RWPE2 (cell line): ENCODE results near the gene CHRD.

ENCODE experiments used
- ATAC-seq: fragments of 200-7000 bp; cut with Tn5 transposase; 3 replicates; pipeline ENCODE4 v1.9.1; 2021; ENCODE audit warnings: low read depth
- DNase-seq: peaks from one replicate; pipeline ENCODE4 v3.0.0-alpha.2; 2020; ENCODE audit warnings: low spot score
- H3K27ac ChIP-seq: fragments of 450-650 bp; 2 replicates; pipeline ENCODE4 v1.5.1; 2017; ENCODE audit warnings: mild to moderate bottlenecking; ENCODE audit not compliant: poor library complexity, severe bottlenecking
- H3K27me3 ChIP-seq: fragments of 250-450 bp; sonication (Bioruptor Pico); 2 replicates; pipeline ENCODE4 v1.5.1; 2021; ENCODE audit warnings: mild to moderate bottlenecking, moderate library complexity; ENCODE audit not compliant: insufficient read depth, poor library complexity, severe bottlenecking
- H3K36me3 ChIP-seq: fragments of 250-450 bp; sonication (Bioruptor Pico); 2 replicates; pipeline ENCODE4 v1.5.1; 2020; ENCODE audit warnings: low read depth, mild to moderate bottlenecking, moderate library complexity
- H3K4me1 ChIP-seq: fragments of 250-450 bp; sonication (Bioruptor Pico); 2 replicates; pipeline ENCODE4 v1.5.1; 2021; ENCODE audit warnings: mild to moderate bottlenecking, moderate library complexity; ENCODE audit not compliant: insufficient read depth, poor library complexity, severe bottlenecking
- H3K4me3 ChIP-seq: fragments of 250-450 bp; sonication (Bioruptor Pico); 2 replicates; pipeline ENCODE4 v1.5.1; 2021; ENCODE audit warnings: mild to moderate bottlenecking, moderate library complexity; ENCODE audit not compliant: severe bottlenecking
- H3K9me3 ChIP-seq: fragments of 250-450 bp; sonication (Bioruptor Pico); 2 replicates; pipeline ENCODE4 v1.5.1; 2021; ENCODE audit warnings: mild to moderate bottlenecking, moderate library complexity; ENCODE audit not compliant: severe bottlenecking
- CTCF ChIP-seq: fragments of 450-650 bp; IDR thresholded peaks from one replicate; pipeline ENCODE4 v1.5.1; 2017; ENCODE audit warnings: mild to moderate bottlenecking, moderate library complexity; ENCODE audit not compliant: poor library complexity, severe bottlenecking

CHRD gene

GRCh38 chr3:184384342-184384741 is 4.5 kb downstream of the CHRD start:
- H3K27me3 ChIP-seq = peaks cover 19% of the 10 kb centered on the region

GRCh38 chr3:184384856-184385422 is 5.1 kb downstream of the CHRD start:
- no peak for DNase-seq
- Histone ChIP-seq H3K4me1 (no peaks in the 10 kb centered on the region), H3K27ac (no peak overlapping the region), H3K27me3 (peaks cover 17% of the 10 kb centered on the region), H3K36me3 (no peaks in the 10 kb centered on the region), H3K4me3 (no peak overlapping the region), H3K9me3 (no peaks in the 10 kb centered on the region)
- TF ChIP-seq CTCF = no peak
- ATAC-seq = no peak

More at GRCh38 chr3:184384342-184384741, 4.5 kb downstream of the CHRD start:
- DNase-seq (no peak), ATAC-seq (no peak)
- H3K36me3 ChIP-seq = no peaks in the 10 kb centered on the region
- no peaks in the 10 kb centered on the region for H3K9me3 ChIP-seq
- H3K27ac ChIP-seq = no peak overlapping the region
- no peaks in the 10 kb centered on the region for H3K4me1 ChIP-seq
- H3K4me3 ChIP-seq = no peak overlapping the region
- no peak for TF ChIP-seq CTCF

GRCh38 chr3:184386047-184386806 is 6.4 kb downstream of the CHRD start:
- H3K4me1 ChIP-seq = no peaks in the 10 kb centered on the region
- peaks cover 9% of the 10 kb centered on the region for H3K27me3 ChIP-seq
- DNase-seq (no peak), ATAC-seq (no peak)
- no peak overlapping the region for H3K27ac ChIP-seq
- no peaks in the 10 kb centered on the region for H3K36me3 ChIP-seq
- no peak for TF ChIP-seq CTCF
- H3K4me3 ChIP-seq = no peak overlapping the region
- H3K9me3 ChIP-seq = no peaks in the 10 kb centered on the region

- no peaks in the 10 kb centered on the region for H3K4me1 ChIP-seq
- H3K9me3 ChIP-seq = no peaks in the 10 kb centered on the region
- no peak overlapping the region for H3K27ac ChIP-seq
- no peak for DNase-seq
- no peak overlapping the region for H3K4me3 ChIP-seq
- no peak for TF ChIP-seq CTCF
- no peaks in the 10 kb centered on the region for H3K27me3 ChIP-seq
- no peaks in the 10 kb centered on the region for H3K36me3 ChIP-seq
- ATAC-seq = no peak
Measured at GRCh38 chr3:184387174-184387714, 7.4 kb downstream of the CHRD start.
